ENCODE results near the gene DYNC1I2.
"Not testable (repeated sequence)": the region's sequence is repeated elsewhere in the genome, so short reads cannot be mapped to it uniquely, and the experiment has no call there.

The DYNC1I2 gene

DNA sequence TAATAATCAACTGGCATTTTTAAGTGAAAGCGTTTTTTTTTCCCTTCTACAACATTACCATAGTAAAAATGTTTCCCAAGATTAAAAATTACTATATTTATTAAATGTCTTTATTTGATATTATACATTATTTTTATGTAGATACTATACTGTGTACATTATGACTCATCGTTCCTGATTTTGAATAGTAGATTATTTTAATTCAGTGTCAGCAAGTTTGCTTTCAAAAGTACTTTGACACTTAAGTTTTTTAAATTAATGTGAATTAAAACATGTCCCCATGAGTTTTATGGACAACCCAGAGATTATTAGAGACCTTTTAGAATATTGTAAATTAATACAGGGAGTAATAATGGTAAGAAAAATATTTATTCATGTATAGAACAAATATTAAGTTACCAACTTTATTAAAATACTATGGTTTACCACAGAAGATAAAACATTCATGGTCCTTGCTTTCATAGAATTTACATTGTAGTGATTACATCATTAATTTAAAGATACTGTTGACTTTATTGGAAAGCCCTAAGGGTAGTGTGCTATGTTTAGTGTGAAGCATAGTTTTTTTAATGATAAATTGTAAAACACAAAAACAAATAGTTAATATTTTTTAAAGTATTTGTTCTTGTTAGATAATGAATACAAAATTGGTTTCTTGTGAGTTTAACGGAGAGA, 21.9 kb downstream of the DYNC1I2 start:
- no peak for DNase-seq

- no peak for DNase-seq
Observed at GRCh38 chr2:171711351-171711750, 24.1 kb downstream of the DYNC1I2 start.

GRCh38 chr2:171712051-171712450, 24.8 kb downstream of the DYNC1I2 start:
- DNase-seq, result no peak

DNA sequence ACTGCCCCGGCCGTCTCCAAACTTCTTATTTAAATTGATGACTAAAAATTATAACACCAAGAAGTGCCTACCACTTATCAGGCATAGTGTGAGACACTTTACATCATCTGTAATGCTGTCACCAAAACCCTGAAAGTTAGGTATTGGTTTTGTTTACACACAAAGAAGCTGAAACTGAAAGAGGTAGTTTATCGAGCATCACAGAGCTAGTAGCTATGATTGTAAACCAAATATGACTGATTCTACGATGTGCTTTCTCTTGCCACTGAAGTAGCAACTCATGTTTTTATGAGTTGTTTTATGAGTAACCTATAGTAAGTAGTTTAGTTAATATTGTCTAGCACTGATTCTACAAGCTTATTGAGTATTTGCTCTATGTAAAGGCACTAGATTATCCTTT, 31.5 kb downstream of the DYNC1I2 start:
- DNase-seq, result no peak

DNA sequence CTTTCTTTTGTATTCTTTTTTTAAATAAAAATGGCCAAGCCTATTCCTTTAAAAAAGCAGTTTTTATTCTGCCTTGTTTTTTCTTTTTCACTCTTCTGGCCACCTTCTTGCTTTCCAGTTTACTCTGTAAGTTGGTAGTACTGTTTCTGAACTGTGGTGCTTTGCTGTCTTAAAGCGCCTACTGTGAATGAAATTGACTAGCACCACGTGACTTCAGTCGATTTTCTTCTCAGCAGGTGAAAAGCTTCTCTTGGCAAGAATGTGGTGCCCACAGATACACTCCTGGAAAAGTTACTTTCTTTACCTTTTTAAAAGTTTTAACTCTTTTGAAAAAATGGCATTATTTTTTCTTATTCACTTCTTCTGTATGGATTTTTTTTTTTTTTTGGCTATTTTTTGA, 32.4 kb downstream of the DYNC1I2 start:
- DNase-seq, result no peak

GRCh38 chr2:171723716-171724683, 36.7 kb downstream of the DYNC1I2 start:
- no peak for DNase-seq

GRCh38 chr2:171726847-171727450, 39.7 kb downstream of the DYNC1I2 start:
- DNase-seq, result no peak

DNA sequence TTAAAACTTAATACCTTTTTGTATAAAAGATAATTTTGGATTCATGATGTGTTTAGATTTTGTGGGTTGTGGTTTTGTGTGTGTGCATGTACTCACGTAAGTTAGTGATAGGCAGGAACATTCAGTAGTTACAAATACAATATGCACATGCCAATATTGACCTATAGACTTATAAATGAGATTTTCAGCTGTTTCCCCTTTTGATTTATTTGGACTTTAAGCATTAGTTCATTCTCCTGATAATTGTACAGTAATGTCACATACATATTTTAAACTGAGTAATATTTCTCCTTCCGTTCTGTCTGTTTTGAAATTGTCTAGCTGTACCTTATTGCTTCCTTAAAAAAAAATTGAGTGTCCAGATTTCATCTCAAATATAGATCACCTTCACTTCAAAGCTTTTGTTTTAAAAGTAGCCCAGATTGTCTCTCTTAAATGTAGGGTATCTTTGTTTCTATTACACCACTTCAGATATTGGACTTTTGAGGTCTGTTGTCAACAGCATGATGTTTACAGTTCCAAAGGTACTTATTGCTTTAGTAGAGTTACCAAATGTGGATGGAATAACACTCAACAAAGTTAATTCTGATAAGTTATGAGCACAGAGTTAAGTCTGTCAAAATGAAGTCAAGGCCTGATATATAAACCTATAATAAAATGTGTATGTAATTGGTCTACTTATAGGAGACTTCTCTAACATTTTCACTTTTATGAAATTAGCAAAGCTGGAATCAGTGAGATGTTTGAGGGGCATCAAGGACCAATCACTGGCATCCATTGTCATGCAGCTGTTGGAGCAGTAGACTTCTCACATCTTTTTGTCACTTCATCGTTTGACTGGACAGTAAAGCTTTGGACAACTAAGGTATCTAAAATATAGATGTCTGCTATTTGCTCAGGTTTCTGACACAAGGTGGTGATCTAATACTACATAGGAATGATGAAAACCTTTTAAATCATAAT, 42.0 kb downstream of the DYNC1I2 start:
- no peak for DNase-seq

GRCh38 chr2:171729952-171730317, 42.7 kb downstream of the DYNC1I2 start:
- DNase-seq, result no peak

- DNase-seq, result peak; percentile 7
Observed at GRCh38 chr2:171735991-171736710, 48.9 kb downstream of the DYNC1I2 start.

GRCh38 chr2:171741189-171741588, 53.9 kb downstream of the DYNC1I2 start:
- no peak for DNase-seq

DNA sequence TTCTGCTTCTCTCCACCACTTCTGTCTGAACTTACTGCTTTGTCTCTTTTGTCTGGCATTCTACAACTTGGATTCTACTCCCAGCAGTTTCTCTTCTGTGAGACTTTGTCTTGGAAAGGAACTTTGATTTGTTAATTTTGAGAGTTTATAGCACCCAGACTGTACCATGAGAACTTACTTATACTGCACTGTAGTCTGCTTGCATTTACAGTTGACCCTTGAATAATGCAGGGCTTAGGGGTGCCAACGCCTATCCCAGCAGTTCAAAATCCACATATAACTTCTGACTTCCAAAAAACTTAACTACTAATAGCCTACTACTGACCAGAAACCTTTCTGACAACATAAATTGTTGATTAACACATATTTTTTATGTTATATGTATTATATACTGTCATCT, 55.5 kb downstream of the DYNC1I2 start:
- no peak for DNase-seq

DNA sequence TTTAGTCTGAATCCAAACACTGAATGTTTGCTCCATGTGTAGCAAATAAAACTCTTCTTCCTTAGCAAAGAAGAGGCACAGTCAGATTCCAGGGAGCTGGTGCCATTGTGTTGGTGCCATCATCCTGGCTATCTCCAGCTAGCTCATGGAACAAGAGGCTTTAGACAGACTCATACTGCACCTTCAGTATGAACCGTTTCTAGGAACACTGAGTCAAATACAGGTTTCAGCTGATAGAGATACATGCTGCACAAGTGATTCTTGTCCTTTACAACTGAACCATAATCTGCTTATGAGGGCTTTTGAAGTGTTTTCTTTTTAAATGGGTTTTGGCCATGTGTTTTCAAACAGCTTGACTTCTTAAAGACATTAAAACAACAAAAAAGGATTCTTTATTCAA, 57.9 kb downstream of the DYNC1I2 start:
- DNase-seq, result no peak

DNA sequence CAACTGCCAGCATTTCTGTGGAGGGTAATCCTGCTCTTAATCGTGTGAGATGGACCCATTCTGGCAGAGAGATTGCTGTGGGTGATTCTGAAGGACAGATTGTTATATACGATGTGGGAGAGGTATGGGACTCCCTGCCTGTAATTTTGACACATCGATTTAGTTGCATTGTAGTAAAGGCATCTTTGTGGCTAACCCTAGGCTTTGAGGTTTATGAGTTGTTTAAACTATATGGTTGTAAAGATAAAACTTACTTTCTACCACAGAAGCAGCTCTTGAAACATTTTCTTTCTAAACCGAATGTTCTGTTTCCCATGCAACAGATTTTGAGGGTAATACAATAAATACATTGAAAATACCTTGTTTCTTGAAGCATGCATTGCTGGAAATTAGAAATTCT, 58.5 kb downstream of the DYNC1I2 start:
- no peak for DNase-seq

DNA sequence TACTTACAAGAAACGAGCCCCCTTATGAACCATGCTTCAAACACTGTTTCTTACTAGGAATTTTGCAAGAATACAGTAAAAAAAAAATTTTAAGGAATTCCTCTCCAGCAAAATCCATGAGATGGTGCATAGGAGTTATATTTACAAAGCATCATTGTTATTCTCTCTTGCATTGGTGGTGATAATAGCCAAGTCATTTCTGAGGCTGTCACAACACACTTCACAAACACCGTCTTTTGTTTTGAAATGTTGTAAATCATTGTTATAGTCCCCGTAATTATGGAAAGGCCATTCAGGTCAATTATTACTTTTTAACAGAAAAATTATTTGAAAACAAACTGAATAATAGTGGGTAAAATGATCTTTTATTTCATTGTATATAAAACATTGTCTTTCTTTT, 60.1 kb downstream of the DYNC1I2 start:
- no peak for DNase-seq

DNA sequence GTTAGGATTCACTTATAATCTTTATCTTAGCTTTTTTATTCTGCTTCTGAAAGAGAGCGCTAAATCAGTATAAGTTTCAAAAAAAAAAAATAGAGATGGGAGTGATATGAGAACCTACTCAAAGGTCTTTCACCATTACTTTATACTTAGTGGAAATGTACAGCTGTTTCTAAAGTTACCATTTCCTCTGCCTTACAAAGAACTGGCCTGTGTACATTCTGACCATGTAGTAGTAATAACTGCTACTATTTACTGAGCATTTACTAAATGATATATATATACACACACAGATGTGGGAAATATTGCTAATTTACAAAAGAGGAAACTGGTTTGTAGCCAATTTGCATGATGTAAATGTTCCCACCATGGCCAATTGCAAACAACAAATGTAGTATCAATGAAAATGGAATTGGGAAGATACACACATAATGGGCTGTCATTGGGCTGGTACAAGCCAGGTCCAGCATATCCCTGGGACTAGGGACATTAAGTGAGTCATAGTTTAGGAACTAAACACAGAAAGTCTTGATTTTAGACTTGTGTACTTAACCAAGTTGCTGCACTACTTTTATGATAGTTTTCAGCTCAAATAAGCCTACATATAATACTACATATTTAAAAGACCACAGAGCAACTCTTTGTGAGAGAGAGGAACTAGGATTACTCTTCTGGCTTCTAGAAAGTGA, 67.1 kb downstream of the DYNC1I2 start:
- DNase-seq, result no peak

DNA sequence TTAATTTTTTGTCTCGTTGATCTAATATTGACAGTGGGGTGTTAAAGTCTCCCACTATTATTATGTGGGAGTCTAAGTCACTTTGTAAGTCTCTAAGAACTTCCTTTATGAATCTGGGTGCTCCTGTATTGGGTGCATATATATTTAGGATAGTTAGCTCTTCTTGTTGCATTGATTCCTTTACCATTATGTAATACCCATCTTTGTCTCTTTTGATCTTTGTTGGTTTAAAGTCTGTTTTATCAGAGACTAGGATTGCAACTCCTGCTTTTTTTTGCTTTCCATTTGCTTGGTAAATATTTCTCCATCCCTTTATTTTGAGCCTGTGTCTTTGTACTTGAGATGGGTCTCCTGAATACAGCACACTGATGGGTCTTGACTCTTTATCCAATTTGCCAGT, 71.5 kb downstream of the DYNC1I2 start:
- DNase-seq, result not testable (repeated sequence)

DNA sequence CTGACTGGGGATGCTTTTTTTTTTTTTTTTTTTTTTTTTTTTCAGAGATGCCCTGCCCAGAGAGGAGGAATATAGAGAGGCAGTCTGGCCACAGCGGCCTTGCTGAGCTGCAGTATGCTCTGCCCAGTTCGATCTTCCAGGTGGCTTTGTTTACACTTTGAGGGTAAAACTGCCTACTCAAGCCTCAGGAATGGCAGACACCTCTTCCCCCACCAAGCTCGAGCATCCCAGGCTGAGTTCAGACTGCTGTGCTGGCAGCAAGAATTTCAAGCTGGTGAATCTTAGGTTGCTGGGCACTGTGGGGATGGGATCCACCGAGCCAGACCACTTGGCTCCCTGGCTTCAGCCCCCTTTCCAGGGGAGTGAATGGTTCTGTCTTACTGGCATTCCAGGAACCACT, 73.9 kb downstream of the DYNC1I2 start:
- DNase-seq, result not testable (repeated sequence)

DNA sequence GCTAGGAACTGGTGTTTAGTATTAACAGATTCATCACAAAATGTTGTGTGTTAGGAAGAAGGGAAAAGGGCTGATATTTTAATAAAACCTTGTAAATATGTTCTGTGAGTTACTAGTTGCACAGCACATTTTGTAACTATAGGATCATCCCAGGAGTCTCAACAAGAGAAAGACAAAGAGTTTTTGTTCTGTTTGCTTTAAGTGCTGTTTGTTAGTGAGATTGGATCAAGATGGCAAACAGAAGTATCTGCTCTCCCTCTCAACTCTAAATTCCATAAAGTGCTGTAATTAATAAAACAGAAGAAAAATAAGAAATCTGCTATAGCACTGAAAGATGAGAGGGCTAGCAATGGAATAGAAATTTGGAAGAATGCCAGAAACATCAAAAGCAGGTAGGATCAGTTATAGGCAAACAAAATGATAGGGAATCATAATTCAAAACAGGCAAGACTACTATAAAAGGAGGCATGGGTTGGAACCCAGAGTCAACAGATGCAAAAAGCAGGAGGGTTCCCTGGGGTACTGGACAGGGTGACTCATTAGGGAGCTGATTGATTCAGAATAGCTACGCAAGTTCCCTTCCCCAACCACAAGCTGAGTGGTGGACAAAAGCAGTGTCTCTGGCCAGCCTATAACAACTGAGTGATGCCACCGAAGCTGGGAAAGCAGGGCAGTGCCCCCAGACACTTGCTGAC, 75.8 kb downstream of the DYNC1I2 start:
- DNase-seq, result no peak

DNA sequence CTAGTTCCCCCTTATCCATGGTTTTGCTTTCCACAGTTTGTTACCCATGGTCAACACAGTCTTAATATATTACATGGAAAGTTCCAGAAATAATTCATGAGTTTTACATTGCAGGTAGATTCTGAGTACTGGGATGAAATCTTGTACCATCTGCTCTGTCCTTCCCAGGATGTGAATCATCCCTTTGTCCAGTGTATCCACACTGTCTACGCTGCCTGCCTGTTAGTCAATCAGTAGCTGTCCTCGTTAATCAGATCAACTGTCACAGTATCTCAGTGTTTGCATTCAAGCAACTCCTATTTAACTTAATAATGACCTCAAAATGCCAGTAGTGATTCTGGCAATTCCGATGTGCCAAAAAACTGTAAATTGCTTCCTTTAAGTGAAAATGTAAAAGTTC, 76.3 kb downstream of the DYNC1I2 start:
- no peak for DNase-seq
